CD4-positive, alpha-beta T cell treated with Interleukin-17A for 1 hour (primary cell): Measurements from ENCODE around the gene POU2F2.

ENCODE experiments used
- DNase-seq: peaks from one replicate; pipeline ENCODE4 v3.0.0-alpha.2; 2020

Gene POU2F2

DNA sequence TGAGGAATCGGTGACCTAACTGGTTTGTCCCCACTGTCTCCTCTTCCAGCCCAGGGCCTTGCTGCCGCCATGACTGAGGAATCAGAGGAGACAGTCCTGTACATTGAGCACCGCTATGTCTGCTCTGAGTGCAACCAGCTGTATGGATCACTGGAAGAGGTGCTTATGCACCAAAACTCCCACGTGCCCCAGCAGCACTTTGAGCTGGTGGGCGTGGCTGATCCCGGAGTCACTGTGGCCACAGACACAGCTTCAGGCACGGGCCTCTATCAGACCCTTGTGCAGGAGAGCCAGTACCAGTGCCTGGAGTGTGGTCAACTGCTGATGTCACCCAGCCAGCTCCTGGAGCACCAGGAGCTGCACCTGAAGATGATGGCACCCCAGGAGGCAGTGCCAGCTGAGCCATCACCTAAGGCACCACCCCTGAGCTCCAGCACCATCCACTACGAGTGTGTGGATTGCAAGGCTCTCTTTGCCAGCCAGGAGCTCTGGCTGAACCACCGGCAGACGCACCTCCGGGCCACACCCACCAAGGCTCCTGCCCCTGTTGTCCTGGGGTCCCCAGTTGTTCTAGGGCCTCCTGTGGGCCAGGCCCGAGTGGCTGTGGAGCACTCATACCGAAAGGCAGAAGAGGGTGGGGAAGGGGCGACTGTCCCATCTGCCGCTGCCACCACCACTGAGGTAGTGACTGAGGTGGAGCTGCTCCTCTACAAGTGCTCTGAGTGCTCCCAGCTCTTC lies 53.5 kb downstream of the POU2F2 start:
- no peak for DNase-seq

DNA sequence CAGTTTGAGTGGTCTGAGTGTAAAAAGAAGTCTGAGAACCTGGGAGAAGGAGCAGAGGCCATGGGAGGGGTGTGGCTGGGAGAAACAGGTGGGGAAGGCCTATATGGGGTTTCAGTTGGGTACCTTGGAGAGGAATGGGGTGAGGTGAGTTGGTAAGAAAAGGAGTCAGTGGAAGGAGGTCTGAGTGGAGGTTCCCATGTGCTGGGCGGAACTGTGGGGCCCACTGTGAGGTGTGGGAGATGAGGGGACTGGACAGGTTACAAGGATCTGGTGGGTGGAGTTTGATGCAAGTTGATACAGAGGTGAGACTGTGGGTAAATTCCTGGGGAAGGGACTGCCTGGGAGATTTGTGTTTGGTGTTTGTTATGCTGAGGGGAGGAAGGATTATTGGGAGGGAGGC lies 54.2 kb downstream of the POU2F2 start:
- DNase-seq: no peak

DNA sequence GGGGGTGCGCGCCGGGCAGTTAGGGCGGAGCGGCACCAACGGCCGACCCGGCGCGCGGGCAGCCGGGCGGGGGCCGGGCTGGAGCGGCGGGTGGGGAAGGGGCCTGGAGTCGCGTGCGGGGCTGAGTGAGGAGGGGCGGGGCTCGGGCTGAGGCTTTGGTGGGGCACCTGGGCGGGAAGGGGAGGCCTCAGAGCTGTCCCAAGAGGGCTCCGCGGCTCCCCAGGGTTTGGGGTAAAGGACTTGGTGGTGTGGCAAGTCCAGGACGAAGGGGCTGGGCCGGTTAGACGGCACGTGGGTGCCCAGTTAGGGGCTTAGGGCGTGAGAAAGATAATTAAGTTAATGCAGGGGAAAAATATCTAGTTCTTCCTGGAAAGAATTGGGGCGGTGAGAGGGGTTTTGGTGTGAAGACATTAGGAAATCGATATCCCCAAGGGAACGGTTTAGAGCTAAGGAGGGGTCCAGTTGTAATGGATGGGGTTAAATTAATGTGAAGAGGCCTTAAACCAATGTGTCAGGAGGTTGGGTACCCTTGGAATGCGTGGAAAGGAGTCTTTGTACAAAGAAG lies 55.8 kb downstream of the POU2F2 start:
- no peak for DNase-seq

DNA sequence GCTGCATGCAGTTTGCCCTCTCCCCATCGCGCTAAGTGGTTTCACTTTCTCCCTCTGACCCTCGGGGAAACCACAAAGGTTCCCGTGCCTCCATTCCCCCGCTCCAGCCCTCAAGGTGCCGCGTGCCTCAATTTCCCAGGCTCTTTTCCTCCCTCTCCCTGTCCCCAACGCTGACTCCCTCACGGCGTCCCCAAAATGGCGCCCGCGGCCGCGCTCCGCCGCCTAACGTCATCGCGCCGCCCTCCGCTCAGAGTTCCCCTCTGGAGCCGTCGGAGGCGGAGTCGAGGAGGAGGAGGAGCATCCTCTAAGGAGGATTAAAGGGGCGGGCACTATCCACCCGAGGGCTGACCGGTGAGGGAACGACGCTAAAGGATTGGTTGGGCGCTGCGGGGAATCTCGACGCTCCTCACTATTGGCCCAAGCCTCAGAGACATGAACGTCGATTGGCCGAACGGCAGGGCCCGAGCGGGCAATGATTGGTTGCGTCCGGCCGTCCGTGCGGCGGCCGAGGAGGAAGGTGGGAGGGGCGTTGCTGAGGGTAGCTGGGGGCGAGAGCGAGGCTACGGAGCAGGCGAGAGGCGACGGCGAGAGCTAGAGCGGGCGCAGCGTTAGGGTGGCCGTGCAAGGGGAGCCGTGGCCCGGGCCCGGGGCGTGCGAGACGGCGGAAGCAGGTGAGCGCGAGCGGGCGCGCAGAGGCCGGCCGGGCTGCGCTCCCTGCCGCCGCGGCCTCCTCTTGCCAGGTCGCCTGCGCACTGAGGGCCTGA lies 56.4 kb downstream of the POU2F2 start, which contains the start of gene ZNF574:
Gene ZNF574, plus strand, starts transcription at position 551 of the 764 bp plus-strand sequence. CDS start 2,441 bp downstream, outside the sequence.
- peak; percentile 99 for DNase-seq

DNA sequence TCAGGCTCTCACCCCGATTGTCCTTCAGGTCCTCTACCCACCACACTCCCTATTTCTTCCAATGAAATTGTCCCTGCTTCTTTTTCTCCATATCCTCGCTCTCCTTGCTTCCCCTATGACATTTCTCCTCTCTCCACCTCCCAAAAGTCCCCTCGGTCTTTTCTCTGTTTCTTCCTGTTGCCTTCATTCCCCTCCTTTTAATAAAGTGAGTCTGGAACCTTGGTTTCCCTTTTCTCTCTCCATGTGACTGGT lies 57.0 kb downstream of the POU2F2 start:
- DNase-seq: no peak

DNA sequence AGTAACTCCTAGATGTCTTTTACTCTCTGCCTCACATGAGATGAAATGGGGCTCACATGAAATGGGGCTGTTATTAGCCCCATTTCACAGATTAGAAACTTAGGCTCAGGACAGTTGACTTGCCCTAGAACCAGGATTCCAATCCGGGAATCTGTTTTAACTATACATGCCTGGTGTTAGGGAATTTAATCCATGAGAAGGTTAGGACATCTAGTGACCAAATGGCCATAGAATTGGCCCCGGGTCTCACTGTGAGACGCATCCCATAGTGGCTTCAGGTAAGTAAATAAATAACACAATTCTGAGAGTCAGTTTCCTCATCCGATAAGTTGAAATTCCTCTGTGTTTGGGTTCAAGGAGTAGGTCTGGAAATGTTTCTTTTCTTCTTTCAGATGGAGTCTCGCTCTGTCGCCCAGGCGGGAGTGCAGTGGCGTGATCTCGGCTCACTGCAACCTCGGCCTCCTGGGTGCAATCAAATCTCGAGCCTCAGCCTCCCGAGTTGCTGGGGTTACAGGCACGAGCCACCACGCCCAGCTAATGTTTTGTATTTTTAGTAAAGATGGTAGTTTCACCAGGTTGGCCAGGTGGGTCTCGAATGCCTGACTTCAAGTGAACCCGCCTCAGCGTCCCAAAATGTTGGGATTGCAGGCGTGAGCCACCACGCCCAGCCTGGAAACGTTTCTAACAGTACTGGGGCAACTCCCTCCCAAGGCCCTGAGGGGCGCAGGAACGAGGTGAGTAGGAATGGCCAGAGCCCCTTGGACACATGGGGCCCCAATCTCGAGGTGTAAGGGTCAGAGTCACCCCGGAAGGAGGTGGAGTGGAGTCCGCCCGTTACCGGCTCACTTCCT lies 57.5 kb downstream of the POU2F2 start:
- peak; percentile 7 for DNase-seq

DNA sequence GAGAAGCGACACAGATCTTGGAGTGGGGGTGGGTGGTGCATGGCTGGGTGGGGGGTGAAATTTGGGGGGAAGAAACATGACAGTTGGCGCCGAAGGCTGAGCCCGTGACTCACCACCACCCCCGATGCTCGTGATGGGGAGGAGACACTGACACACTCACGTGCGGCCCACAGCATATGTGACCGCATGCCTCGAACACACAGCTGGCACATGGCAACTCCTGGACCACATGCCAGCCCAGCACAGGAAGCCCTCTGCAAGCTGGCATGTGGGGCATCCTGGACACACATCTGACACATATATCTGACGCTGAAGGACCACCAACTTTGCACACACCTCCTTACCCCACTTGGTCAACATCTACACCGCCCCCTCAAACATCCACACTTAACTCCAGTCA lies 61.0 kb downstream of the POU2F2 start:
- no peak for DNase-seq

DNA sequence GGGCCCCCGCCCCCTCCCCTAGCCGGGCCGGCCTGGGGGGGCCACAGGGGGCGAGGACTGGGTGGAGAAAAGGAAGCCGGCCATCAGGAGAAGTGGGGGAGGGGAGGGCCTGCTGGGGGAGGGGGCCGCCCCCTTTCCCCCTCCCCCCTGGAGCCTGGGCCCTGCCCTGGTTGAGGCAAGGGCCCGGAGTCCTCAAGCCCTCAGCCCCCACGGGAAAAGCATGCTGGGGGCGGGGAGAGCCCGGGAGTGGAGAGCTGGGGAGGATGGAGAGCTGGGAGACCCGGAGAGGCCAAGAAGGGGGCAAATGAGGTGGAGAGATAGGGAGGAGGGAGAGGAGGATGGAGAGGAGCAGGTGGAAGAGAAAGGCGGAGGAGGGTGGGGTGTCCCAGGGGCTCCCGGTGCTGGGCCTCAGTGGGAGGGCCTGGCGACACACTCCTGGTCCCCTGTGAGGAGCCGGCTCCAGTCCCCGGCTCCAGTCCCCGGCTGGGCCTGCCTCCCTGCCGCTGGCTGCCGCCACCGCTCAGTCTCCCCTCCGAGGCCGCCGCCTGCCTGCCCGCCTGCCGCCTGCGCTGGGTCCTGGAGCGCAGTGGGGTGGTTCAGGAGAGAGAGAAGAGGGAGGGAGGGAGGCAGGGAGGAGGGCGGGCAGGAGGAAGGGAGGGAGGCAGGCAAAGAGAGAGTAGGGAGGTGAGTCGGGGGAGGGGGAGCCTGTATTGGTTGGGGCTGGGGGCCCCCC lies 62.5 kb downstream of the POU2F2 start, which contains the start of gene GRIK5:
Gene GRIK5, minus strand, starts transcription at position 588 of the 733 bp plus-strand sequence. CDS start 4,436 bp downstream, outside the sequence.
- DNase-seq: no peak

DNA sequence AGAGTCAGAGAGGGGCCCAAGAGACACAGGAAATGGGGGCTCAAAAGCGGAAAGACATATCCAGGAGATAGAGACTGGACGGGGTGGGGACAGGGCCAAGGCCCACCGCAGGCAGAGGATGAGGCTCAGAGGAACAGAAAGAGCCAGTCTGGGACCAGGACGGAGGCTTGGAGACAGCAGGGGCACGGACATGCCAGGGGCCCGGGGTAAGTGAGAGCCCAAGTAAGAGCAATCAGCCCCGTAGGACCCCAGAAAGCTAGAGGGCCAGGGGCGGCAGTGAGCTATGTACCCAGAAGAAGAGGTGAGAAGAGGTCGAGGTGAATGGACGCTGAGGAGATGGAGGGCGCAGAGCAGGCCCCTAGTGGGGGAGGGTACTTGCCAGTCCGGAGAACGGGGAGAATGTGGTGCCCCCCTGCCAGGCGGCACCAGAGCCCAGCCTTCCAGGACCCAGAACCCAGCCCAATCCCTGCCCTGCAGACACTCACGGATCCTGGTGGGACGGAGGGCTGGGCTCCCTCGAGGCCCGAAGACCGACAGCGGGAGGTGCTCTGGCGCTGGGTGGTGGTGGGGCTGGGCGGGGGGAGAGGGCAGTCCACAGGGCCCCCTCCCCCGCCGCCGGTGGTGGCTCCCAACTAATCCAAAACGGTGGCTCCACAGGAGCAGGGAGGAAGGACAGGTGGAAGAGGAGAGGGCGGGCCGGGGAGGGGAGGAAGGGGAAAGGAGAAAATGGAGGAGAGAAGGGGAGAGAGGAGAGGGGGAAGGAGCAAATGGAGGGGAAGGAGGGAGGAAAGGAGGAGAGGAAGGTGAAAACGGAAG lies 63.3 kb downstream of the POU2F2 start:
- DNase-seq: no peak

DNA sequence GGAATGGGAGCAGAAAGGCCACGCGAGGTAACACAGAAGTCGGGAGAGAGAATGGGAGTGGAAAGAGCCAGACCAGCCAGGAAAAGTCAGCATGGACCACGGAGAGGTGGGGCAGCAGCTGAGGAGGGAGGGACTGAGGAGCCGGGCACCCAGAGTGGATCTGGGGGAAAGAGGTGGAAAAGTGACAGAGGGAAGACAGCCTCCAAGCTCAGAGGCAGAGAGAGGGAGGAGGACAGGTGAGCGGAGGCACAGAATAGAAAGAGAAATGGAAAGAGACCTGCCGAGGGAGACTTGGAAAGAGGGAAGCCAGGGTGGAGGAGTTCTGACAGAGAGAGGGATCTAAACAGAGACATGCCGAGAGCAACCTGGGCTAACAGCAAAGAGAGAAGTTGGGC lies 63.9 kb downstream of the POU2F2 start:
- no peak for DNase-seq

DNA sequence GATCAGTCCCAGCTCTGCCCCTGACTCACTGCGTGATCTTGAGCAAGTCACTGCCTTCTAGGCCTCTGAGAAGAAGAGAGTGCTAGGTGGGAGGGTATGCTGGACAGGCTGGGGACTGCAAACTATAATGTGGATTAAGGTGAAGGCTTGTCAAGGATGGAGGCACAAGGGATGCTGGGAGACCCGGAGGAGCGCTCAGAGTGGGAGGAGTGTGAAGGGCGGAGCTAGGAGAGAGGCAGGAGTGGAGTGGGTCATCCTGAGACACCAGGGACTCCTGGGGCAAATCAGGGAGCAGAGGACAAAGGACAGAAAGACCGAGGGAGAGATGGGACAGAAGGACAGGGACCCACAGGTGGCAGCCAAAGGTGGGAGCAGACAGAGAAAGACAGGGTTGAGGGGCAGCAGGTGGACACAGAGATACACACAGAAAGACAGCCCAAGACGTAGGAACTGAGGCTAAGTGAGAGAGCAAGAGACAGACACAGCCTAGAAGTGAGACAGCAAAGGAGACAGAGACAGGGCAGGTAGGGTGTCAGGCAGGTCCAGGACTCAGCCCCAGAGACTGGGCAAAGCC lies 64.8 kb downstream of the POU2F2 start:
- DNase-seq: no peak

DNA sequence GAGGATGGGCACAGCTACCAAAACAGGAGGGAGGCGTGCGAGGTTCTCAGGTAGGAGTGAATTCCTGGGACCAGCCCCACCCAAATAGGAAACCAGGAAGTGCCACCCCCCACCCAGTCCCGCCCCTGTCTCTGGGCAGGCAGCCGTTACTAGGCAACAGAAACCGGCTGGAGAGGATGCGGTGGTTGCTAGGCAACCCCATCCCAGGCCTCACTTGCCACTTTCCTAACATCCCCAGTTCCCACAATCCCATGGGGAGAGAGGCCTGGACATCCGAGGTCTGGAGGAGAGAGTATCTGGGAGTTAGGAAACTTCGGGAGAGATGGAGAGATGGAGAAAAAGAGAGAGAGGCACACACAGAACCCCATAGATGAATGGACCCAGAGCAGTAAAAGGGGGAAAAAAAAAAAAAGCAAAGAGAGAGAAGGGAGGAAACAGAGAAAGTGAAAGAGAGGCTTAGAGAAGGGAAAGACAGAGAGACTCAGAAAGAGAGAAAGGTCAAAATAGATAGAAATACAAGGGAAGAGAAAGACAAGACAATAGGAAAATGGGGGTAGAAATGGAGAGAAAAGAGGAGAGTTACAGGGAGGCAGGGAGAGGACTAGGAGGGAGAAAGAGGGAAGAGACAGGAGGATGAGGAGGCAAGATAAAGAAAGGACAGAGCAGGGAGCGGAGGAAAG lies 66.0 kb downstream of the POU2F2 start:
- no peak for DNase-seq

DNA sequence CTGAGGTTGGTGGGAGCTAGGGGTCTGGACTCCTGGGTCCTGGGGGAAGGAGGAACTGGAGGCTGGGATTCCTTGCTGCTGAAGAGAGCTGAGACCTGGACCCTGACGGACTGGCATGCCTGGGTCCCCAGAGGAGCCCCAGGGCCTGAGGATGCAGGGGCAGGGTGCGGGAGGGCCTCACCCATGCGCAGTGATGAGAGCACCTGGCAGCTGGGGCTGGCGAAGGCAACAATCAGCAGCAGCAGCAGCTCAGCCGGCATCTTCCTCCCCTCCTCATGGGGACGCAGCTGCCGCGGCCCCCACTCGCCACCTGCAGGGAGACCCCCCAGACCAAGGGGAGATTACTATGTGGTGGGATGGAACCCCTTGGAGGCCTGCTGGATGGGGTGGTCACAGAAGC lies 66.7 kb downstream of the POU2F2 start:
- no peak for DNase-seq

DNA sequence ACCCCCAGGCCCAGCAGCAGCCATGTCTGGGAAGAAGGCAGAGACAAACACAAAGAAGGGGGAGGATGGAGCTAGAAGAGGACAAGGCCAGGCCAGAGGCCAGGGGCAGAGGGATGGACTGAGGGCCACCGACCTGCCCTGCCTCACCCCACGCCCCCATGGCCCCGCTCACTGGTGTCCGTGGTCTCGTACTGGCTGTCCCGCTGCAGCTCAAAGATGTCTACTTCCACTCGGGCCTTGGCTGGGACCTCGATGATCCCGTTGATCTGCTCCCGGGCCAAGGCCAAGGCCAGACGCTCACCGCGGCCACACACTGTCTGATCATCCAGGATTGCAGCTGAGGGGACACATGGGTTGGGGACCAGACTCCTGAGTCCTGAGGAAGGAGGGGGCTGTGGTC lies 67.2 kb downstream of the POU2F2 start:
- no peak for DNase-seq

DNA sequence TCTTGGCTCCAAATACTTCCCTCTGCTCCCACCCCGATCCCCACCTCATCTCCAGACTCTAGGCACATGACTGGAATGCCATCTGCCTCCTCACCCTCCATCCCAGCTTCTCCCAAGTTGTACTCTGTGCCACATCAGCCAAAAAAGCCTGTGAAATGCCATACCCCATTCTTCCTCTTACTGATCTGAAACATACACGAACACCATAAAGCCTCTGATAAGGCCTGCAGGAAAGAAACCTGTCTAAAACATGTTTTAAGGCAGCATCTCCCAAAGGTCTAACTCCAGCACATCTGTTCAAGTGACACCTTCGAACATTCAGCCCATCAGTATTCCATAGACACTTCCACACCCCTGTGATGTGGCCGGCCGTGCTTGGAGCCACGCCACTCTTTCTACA lies 67.8 kb downstream of the POU2F2 start:
- DNase-seq: no peak

DNA sequence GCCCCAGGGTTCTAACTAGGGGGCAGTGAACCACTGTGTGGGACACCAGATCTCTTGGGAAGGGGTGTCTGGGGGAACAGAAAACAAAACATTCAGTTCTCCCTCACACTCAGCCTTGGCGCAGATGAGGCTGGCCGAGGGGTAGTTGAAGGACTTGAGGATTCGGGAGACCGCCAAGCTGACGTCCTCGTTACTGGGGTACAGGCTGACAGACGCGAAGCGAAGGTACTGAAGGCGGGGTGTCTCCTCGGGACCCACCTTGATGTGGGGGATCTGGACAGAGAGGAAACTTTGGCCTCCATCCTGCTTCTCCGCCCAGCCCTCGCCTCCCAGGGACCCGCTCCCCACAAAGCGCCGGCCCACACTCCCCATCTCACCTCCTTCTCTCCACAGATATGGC lies 69.9 kb downstream of the POU2F2 start:
- no peak for DNase-seq

DNA sequence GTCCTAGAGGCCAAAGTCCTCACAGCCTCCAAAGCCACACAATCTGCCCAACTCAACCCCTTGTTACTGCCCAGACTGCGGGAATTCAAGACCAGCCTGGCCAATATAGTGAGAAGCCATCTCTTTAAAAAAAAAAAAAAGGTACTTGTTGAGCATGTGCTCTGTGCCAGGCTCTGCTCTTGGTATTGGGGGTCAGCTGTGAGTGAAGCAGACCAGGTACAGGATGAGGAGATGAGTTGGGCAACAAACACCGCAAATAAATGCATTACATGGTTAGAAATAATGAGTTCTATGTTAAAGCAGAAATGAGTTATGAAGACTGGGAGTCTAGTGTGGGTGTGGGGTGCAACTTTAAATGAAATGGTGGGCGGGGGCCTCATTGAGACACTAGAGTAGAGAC lies 72.1 kb downstream of the POU2F2 start:
- no peak for DNase-seq

DNA sequence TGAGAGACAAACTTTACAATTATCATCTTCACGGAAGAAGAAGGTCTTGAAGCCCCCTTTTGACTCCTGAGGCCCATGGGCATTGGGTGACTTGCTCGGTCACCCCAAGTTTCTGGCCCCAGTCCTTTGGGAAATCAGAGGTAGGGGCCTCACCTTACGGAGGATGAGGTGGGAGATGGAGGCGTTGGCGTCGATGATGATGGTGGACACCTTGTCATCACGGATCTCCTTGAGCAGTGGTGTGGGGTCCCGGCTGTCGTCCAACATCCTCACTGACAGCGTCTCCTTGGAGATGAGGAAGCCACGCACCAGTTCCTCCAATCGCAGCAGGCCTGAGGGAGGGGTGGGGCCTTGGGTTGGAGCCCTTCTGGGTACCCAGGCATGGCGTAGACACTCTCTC lies 73.0 kb downstream of the POU2F2 start:
- DNase-seq: no peak

DNA sequence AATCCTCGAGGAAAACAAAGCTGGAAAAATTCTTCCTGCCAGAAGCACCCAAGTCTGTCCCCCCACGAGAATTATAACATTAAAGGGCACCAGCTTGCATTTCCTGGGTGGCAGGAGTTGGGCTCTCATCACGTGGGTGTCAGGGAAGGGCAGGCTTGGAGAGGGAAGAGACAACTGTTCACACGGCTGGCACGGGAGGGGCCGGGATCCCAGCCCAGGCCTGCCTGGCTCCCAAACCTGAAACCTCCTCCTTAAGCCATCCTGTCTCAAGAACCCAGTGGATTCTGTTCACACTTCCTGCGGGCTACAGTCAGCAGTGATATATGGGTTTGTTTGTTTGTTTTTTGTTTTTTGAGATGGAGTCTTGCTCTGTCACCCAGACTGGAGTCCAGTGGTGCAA lies 74.4 kb downstream of the POU2F2 start:
- no peak for DNase-seq

DNA sequence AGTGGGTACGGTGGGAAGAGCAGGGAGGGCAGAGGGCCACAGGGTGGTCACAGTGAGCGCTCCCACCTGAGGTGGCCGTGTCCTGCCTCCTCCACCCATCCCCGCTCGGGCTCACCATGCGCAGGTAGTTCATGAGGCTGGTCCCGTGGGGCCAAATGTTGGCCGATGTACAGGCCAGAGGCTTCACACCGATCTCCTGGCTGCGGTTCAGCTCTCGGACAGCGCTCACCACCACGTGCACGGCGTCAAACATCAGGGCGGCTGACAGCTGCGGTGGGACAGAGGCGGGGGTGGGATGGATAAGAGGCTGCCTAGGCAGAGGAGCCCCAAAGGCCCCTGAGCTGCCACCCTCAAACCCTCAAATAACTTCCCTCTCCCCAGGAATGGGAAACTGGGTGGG lies 78.0 kb downstream of the POU2F2 start:
- no peak for DNase-seq
